ENCODE results near the gene ARPC1B. TPM values are rescaled to one million over a fixed set of nuclear protein-coding genes. Genes with fewer than 3 reads are reported as not detected.
"Not testable (repeated sequence)": the region's sequence is repeated elsewhere in the genome, so short reads cannot be mapped to it uniquely, and the experiment has no call there.

The ARPC1B gene
- total RNA-seq, 1 experiment from 2014 or later: 40.9 TPM

DNA sequence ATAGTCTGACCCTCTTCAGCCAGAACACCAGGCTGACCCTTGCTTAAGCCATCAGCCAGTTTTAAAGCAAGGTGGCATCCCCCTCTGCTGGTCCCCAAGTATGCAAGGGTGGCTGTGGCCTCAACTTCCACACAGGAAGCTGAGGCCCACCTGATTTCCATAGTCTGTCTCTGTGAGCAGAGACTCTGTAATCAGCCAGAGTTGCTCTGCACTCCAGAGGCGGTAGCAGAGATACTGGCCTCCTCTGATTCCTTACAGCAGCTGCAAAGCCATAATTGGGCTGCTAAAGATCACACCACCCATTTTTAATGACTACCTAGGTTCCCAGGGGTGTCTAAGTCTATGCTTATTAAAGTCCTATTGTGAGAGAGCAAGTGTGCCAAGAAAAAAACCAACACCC is 32.0 kb downstream of the ARPC1B start:
- no peaks in the 10 kb centered on the region for H3K27me3 ChIP-seq
- H3K36me3 ChIP-seq: peaks cover 33% of the 10 kb centered on the region
- peak overlapping the region; percentile 100; the same call in 1 of the 2 replicates for H3K27ac ChIP-seq
- peaks cover 8% of the 10 kb centered on the region for H3K4me1 ChIP-seq
- DNase-seq: peak in 1 of 2 experiments; percentile 48
- no peaks in the 10 kb centered on the region for H3K9me3 ChIP-seq (replicated peaks)
- no peak overlapping the region for H3K4me3 ChIP-seq

DNA sequence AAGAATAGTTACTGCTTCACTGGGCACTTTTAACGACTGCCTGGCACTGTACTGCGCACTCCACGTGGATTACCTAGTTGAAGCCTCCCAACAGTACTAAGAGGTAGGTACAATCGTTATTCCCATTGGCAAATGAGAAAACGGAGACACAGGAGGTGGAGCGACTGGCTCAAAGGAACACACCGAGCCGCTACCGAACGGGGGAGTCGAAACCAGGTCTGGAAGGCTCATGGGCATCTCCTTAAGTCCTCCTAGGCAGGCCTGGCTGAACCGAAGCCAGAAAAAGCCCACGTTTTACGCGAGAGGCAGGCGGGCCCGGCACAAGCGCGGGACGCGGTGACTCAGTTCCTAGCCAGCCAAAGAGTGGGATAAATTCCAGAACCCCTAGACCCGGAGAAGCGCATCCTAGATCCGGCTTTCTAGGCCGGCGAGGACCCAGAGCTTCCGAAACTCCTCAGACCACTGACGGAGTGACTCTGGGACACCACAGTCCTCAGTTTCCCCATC is 33.4 kb downstream of the ARPC1B start:
- H3K36me3 ChIP-seq: peaks cover 35% of the 10 kb centered on the region
- DNase-seq: peak in 1 of 2 experiments; percentile 47
- H3K27me3 ChIP-seq: no peaks in the 10 kb centered on the region
- H3K9me3 ChIP-seq (replicated peaks): no peaks in the 10 kb centered on the region
- peak overlapping the region; percentile 100 for H3K27ac ChIP-seq
- H3K4me1 ChIP-seq: peaks cover 8% of the 10 kb centered on the region
- H3K4me3 ChIP-seq: peak overlapping the region; percentile 87

DNA sequence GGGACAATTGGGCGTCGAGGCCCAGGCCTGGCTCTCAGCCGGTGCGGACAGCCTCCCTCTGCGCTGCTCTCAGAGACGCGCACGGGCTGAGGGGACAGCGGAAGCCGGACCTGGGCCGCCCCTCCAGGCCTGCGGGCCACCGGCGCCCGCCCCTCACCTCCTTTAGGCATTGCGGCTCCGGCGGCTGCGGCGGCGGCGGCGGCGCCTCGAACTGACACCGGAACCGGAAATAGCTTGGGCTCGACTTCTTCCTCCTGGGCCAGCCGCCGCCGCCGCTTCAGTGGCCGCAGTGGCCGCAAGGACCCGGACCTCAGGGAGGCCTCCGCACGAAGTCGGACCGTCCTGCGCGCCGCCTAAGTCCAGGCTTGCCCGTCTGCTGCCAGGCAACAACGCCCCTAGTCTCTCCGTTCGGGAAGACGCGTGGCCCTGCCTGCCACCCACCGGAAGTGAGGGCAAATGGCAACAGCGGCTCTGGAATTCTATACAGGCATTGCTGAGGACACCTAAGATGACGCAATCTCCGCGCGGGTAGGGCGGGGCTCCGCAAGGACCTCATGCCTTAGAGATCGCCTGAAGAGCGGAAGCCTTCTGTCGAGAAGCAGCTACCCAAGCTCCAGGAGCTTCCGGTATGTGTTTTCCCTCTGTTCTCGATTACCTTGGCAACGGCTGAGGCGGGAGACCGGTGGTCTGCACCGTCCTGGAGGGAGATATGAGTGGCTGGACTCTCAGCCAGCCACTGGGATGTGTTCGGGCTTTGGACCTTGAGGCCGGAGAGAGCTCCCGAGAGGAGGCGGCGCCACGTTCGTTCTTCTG is 34.1 kb downstream of the ARPC1B start, which contains the start of the genes BUD31 and PDAP1:
Gene BUD31, plus strand, starts transcription at position 591 of the 813 bp plus-strand sequence. CDS start 2,124 bp downstream, outside the sequence.
Gene PDAP1, minus strand, starts transcription at position 219 of the 813 bp plus-strand sequence. Its CDS starts 49 bp downstream, at position 170.
- Histone ChIP-seq H3K36me3 (peaks cover 35% of the 10 kb centered on the region), H3K9me3 (replicated peaks) (no peaks in the 10 kb centered on the region), H3K27ac (peak within 1 kb of the TSS; percentile 100), H3K4me3 (peak within 1 kb of the TSS; percentile 87), H3K4me1 (peaks cover 8% of the 10 kb centered on the region), H3K27me3 (no peaks in the 10 kb centered on the region)
- DNase-seq: peak; percentile 95

DNA sequence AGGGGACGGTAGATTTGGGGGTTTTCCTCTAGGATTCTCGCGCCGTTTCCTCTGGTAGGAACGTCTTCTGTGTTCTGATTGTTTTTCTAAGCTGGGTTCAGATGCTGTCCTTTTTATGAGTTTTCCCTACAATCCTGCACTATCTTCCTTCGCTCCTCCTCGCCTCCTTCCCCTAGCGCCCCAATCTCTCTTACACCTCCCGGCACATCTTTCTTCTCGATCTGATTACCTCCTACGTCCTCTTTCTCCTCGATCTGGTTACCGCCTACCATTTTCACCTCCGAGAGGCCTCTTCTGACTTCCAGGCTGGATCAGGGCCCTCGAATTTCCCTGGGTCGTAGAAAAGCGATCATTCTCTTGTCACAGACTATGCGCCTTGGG is 34.7 kb downstream of the ARPC1B start:
- DNase-seq: peak in 1 of 2 experiments; percentile 24
- Histone ChIP-seq H3K4me1 (peaks cover 8% of the 10 kb centered on the region), H3K9me3 (replicated peaks) (no peaks in the 10 kb centered on the region), H3K4me3 (peak overlapping the region; percentile 87), H3K27me3 (no peaks in the 10 kb centered on the region), H3K27ac (peak overlapping the region; percentile 100), H3K36me3 (peaks cover 34% of the 10 kb centered on the region)

DNA sequence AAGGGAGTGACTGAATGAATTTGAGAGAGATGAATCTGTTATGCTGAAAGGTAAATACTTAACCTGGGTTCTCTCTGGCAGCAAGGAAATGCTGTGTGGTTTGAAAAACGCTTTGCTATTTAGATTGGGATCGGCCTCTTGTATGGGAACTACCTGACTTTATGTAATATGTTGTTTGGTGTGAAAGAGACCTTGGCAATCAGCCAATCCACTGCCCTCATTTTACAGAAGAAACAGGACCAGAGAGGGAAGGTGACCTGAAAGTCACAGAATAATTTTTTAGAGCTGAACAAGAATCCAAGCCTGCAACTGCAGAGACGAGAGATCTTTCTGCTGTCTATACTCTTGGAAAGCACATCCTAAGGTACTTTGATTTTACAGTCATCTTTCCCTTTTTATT is 35.3 kb downstream of the ARPC1B start:
- H3K27ac ChIP-seq: no peak overlapping the region
- no peak for DNase-seq
- H3K9me3 ChIP-seq (replicated peaks): no peaks in the 10 kb centered on the region
- peak overlapping the region; percentile 87 for H3K4me3 ChIP-seq
- H3K36me3 ChIP-seq: peaks cover 39% of the 10 kb centered on the region
- H3K27me3 ChIP-seq: no peaks in the 10 kb centered on the region
- H3K4me1 ChIP-seq: peaks cover 8% of the 10 kb centered on the region

GRCh38 chr7:99410635-99411034 is 36.1 kb downstream of the ARPC1B start:
- H3K36me3 ChIP-seq: peaks cover 47% of the 10 kb centered on the region
- H3K27ac ChIP-seq: no peak overlapping the region
- peaks cover 8% of the 10 kb centered on the region for H3K4me1 ChIP-seq

DNA sequence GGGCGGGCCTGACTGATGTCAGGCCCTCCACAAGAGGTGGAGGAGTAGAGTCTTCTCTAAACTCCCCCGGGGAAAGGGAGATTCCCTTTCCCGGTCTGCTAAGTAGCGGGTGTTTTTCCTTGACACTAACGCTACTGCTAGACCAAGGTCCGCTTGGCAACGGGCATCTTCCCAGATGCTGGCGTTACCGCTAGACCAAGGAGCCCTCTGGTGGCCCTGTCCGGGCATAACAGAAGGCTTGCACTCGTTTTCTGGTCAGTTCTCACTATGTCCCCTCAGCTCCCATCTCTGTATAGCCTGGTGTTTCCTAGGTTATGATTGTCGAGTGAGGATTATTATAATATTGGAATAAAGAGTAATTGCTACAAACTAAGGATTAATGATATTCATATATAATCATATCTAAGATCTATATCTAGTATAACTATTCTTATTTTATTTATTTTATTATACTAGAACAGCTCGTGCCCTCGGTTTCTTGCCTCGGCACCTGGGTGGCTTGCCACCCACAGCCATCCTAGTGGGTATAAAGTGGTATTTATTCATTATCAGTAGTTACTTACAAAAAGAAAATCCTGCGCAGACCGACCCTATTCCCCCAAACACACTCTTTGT is 41.1 kb downstream of the ARPC1B start:
- peaks cover 87% of the 10 kb centered on the region for H3K36me3 ChIP-seq
- peak; percentile 46 to 50 for DNase-seq
- H3K4me1 ChIP-seq: not testable (repeated sequence)

More at GRCh38 chr7:99410635-99411034, 36.1 kb downstream of the ARPC1B start:
- no peaks in the 10 kb centered on the region for H3K27me3 ChIP-seq
- H3K4me3 ChIP-seq: no peak overlapping the region
- no peaks in the 10 kb centered on the region for H3K9me3 ChIP-seq (replicated peaks)
- DNase-seq: no peak

DNA sequence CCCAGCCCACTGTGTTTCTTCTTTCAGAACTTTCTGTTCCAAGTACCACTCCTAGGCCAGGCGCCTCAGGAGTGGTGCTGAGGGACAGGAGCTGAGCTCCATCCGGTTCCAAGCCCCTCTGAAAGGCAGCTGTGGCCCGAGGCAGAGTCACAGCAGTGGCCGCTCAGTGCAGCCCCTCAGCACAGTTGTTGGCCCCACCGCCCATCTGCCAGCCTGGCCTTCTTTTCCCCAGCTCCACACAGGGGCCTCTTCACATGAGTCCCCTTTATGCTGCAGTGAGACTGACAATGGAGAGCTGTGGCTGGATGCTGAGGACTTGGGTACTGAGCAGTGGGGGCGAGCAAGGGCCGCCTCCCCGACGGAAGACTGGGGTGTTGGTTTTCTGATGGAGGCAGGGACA is 43.7 kb downstream of the ARPC1B start:
- Histone ChIP-seq H3K4me3 (no peak overlapping the region), H3K27ac (no peak overlapping the region)
- DNase-seq: no peak

More for the DNA sequence above, 41.1 kb downstream of the ARPC1B start:
- H3K27me3 ChIP-seq; H3K9me3 ChIP-seq (replicated peaks); H3K4me3 ChIP-seq; H3K27ac ChIP-seq: not testable (repeated sequence)

DNA sequence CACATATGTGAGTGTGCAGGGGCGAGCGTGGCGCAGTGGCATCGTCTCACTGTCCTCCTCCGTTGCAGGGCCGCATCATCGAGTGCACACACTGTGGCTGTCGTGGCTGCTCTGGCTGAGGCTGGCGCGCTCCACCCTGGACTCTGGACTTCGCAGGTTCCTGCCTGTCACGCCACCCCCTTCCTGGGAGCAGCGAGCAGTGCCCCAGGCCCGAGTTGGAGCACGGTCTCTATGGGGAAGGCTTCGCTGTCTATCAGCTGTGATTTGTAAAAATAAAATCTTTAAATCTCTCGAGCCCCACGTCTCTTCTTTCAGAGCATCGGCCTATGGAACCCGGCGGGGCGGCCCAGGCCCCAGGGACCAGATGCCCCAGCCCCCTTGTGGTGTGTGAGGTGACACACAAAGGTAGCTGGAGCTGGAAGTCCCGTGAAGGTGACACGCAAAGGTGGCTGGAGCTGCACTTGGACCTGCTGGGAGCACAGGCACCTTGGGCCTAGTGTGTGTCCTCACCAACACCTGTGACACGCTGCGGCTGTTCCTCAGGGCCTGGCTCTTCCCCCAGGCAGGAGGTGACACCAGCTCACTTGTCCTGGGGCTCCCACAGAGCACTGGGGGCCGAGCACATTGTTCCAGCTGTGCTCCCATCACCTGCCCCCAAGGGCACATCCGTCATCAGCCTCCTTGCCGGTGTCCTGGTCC is 44.9 kb downstream of the ARPC1B start:
- H3K4me1 ChIP-seq: no peaks in the 10 kb centered on the region
- H3K9me3 ChIP-seq (replicated peaks): no peaks in the 10 kb centered on the region
- no peaks in the 10 kb centered on the region for H3K27me3 ChIP-seq
- DNase-seq: no peak
- H3K4me3 ChIP-seq: no peak overlapping the region
- H3K36me3 ChIP-seq: peaks cover 85% of the 10 kb centered on the region
- H3K27ac ChIP-seq: no peak overlapping the region

More for the DNA sequence above, 43.7 kb downstream of the ARPC1B start:
- Histone ChIP-seq H3K9me3 (replicated peaks) (no peaks in the 10 kb centered on the region), H3K36me3 (peaks cover 85% of the 10 kb centered on the region), H3K27me3 (no peaks in the 10 kb centered on the region), H3K4me1 (no peaks in the 10 kb centered on the region)

DNA sequence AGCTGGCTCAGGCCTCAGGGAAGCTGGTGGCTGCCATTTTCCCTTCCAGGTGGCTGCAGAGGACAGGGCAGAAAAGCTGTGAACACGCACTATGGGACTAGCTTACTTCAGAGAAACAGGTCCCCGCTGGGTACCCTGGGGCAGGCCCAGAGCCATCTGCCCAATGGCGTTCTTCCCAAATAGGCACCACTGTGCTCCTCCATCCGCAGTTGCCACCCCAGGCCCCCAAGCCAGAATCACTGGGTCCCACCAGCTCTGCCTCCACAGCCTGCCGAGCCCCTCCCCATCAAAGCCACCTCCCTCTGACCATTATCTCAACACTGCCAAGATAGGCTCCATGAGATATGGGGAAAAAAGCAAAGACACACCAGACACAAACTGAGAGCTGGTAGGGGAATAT is 45.7 kb downstream of the ARPC1B start:
- no peaks in the 10 kb centered on the region for H3K9me3 ChIP-seq (replicated peaks)
- H3K36me3 ChIP-seq: peaks cover 85% of the 10 kb centered on the region
- H3K4me3 ChIP-seq: no peak overlapping the region
- DNase-seq: no peak
- H3K27ac ChIP-seq: no peak overlapping the region
- H3K27me3 ChIP-seq: no peaks in the 10 kb centered on the region
- no peaks in the 10 kb centered on the region for H3K4me1 ChIP-seq

DNA sequence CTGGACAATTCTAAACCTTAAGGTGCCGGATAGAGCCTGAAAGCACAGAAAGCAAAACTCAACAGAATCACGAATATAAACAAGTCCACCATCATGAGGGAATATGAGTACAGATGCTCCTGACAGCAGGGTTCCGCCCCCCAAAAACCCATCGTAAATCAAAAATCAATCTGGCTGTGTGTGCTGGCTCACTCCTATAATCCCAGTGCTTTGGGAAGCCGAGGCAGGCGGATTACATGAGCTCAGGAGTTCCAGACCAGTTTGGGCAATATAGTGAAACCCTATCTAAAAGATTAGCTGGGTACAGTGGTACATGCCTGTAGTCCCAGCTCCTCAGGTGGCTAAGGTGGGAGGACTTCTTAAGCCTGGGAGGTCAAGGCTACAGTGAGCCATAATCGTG is 46.5 kb downstream of the ARPC1B start:
- DNase-seq: no peak
- Histone ChIP-seq H3K4me1 (no peaks in the 10 kb centered on the region), H3K27me3 (no peaks in the 10 kb centered on the region), H3K4me3 (no peak overlapping the region), H3K9me3 (replicated peaks) (no peaks in the 10 kb centered on the region), H3K27ac (no peak overlapping the region), H3K36me3 (peaks cover 78% of the 10 kb centered on the region)

DNA sequence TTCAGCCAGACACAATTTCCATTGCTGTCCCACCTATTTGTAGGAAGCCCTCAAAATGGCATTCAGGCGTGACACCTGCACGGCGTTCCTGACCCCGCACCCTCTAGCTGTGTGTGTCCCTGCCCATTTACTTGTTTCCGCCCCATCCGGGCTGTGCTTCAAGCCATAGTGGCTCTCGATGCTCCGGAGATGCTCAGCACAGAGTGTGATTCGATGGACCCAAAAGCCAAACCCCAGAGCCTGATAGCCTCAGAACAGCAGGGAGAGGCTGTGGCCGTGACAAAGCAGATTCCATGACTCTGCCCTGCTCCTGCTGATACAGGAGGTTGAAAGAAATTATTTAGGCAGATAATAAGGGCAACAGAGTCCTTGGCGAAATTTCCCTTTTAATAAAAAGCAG is 47.7 kb downstream of the ARPC1B start:
- Histone ChIP-seq H3K36me3 (peaks cover 68% of the 10 kb centered on the region), H3K27ac (no peak overlapping the region), H3K9me3 (replicated peaks) (no peaks in the 10 kb centered on the region), H3K4me1 (no peaks in the 10 kb centered on the region), H3K4me3 (no peak overlapping the region), H3K27me3 (no peaks in the 10 kb centered on the region)
- no peak for DNase-seq

- no peak overlapping the region for H3K27ac ChIP-seq
- H3K9me3 ChIP-seq (replicated peaks): no peaks in the 10 kb centered on the region
- no peaks in the 10 kb centered on the region for H3K4me1 ChIP-seq
- no peak for DNase-seq
- peaks cover 64% of the 10 kb centered on the region for H3K36me3 ChIP-seq
- no peak overlapping the region for H3K4me3 ChIP-seq
- H3K27me3 ChIP-seq: no peaks in the 10 kb centered on the region
Observed at GRCh38 chr7:99422625-99423024, 48.1 kb downstream of the ARPC1B start.

DNA sequence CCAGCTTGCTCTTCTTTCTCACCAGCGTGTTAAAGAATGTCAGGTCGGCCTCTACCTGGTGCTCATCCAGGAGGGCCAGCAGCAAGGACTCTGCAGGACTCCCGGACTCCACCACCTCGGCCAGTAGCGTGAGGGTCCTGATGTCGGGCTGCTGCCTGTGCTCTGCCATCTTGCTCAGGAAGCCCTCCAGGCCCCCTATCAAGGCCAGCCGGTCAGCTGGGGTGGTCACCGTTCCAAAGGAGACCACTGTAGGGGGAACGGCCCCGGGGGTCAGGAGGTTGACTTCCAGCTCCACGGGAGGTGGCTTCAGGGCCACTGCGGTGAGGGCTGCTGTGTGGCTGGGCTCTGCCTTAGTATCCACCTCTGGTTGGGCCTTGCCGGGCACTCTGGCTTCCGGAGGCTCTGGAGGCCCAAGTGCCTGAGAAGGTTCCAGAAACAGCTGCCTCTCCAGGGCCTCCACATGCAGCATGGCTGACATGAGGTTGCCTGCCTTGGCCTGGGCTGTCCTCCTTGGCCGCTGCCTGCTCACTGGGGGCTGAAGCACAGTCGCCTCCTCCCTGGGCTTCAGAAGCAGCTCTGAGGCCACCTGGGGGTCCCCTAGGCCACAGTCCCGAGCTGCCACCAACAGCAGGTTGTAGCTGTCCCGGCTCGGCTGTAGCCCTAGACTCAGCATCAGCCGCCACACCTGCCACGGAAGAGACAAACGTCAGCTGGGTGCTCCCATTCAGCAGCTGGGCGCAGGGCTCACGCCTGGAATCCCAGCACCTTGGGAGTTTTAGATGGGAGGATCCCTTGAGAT is 50.6 kb downstream of the ARPC1B start:
- Histone ChIP-seq H3K9me3 (replicated peaks) (no peaks in the 10 kb centered on the region), H3K36me3 (peaks cover 64% of the 10 kb centered on the region), H3K4me1 (no peaks in the 10 kb centered on the region), H3K27me3 (no peaks in the 10 kb centered on the region), H3K27ac (no peak overlapping the region), H3K4me3 (no peak overlapping the region)
- DNase-seq: no peak
